K562 (cell line): ENCODE measurements around the gene UVRAG. TPM values are rescaled to one million over a fixed set of nuclear protein-coding genes. Genes with fewer than 3 reads are reported as not detected.

Source experiments
- ATAC-seq: fragments of 200-7000 bp; cut with Tn5 transposase; 3 replicates; pipeline ENCODE4 v1.9.1; 2020; ENCODE audit warnings: moderate library complexity
- BruUV-seq: library from RNA; stranded (reverse); fragments of 400-500 nt; replicated peaks from 2 replicates; lab custom pipeline; 2021; lab: Mats Ljungman, UMichigan
- CTCF ChIA-PET: fragments of 300-600 bp; formaldehyde crosslinking; extraction: SDS; loops from one replicate; lab custom pipeline; 2021; ENCODE audit warnings: low intra/inter-chr PET ratio; lab: Yijun Ruan, JAX
- POLR2A ChIA-PET: fragments of 300-600, 350-650 bp; sonication (Branson Sonifier 250); formaldehyde crosslinking; extraction: SDS; loops from one replicate; lab custom pipeline; 2021; ENCODE audit warnings: antibody characterized with exemption, inconsistent platforms; lab: Yijun Ruan, JAX
- DNase-seq, 4 experiments: peaks; one replicate each; pipeline versions ENCODE4 v3.0.0 to v3.0.0-alpha.2; 2011 to 2018; ENCODE audit warnings: low spot score in 3 of 4, mixed read lengths in 3 of 4; ENCODE audit errors: extremely low read depth in 1 of 4
- FAIRE-seq: peaks from 2 replicates; lab custom pipeline; 2011; peaks lifted over from hg19 to GRCh38; lab: Jason Lieb, UNC
- H2AFZ ChIP-seq: 2 replicates; pipeline ENCODE4 v1.6.0; 2011; ENCODE audit warnings: low read depth, low read length, control low read depth, inconsistent platforms
- H3K27ac ChIP-seq: fragments of 200-600 bp; 3 replicates; pipeline ENCODE4 v1.8.0; 2011; ENCODE audit warnings: low read depth, mild to moderate bottlenecking, control low read depth, inconsistent platforms, low read length, moderate library complexity, mixed read lengths; ENCODE audit errors: extremely low read depth
- H3K27me3 ChIP-seq, 2 experiments: fragments of 300-600 bp in 1 of 2; 2 replicates in 1 of 2; 3 replicates in 1 of 2; pipeline versions ENCODE4 v1.6.0 to v1.8.0; 2011; ENCODE audit warnings: inconsistent platforms in 2 of 2, low read length in 2 of 2, mild to moderate bottlenecking in 1 of 2, mixed read lengths in 1 of 2, moderate library complexity in 1 of 2; ENCODE audit not compliant: control insufficient read depth in 2 of 2, insufficient read depth in 2 of 2
- H3K36me3 ChIP-seq: fragments of 300-600 bp; 3 replicates; pipeline ENCODE4 v1.8.0; 2011; ENCODE audit warnings: mild to moderate bottlenecking, low read length, inconsistent platforms; ENCODE audit not compliant: control insufficient read depth, insufficient read depth
- H3K4me1 ChIP-seq, 2 experiments: fragments of 200-600 bp in 1 of 2; replicated peaks in 1 of 2; 2 replicates in 1 of 2; 3 replicates in 1 of 2; pipeline versions ENCODE4 v1.5.1 to v1.8.0; 2011; ENCODE audit warnings: inconsistent platforms in 2 of 2, low read length in 2 of 2, mild to moderate bottlenecking in 1 of 2, mixed read lengths in 1 of 2, moderate library complexity in 1 of 2; ENCODE audit not compliant: control insufficient read depth in 2 of 2, insufficient read depth in 2 of 2
- H3K4me2 ChIP-seq: 2 replicates; pipeline ENCODE4 v1.6.1; 2011; ENCODE audit warnings: low read length, control low read depth, inconsistent platforms, mixed read lengths; ENCODE audit not compliant: insufficient read depth
- H3K4me3 ChIP-seq: fragments of 200-600 bp; sonication (generic), shearing (Covaris generic); 2 replicates; pipeline ENCODE4 v1.5.1; 2016; ENCODE audit warnings: control low read depth, inconsistent platforms
- H3K79me2 ChIP-seq: fragments of 200-600 bp; 3 replicates; pipeline ENCODE4 v1.8.0; 2011; ENCODE audit warnings: low read length, inconsistent platforms; ENCODE audit not compliant: control insufficient read depth, insufficient read depth
- H3K9ac ChIP-seq, 2 experiments: 2 replicates each; pipeline versions ENCODE4 v1.6.0 to v1.6.1; 2011; ENCODE audit warnings: low read depth in 2 of 2, low read length in 2 of 2, control low read depth in 1 of 2, inconsistent platforms in 1 of 2, mild to moderate bottlenecking in 1 of 2, mixed read lengths in 1 of 2; ENCODE audit not compliant: insufficient read depth in 1 of 2
- H3K9me1 ChIP-seq: one replicate; pipeline ENCODE4 v1.6.0; 2011; ENCODE audit warnings: inconsistent platforms, mild to moderate bottlenecking, low read length, moderate library complexity; ENCODE audit not compliant: control insufficient read depth, insufficient read depth
- H3K9me3 ChIP-seq: replicated peaks from 2 replicates; pipeline ENCODE4 v1.5.1; 2011; ENCODE audit warnings: low read depth, low read length, inconsistent platforms; ENCODE audit not compliant: control insufficient read depth, insufficient read depth
- H4K20me1 ChIP-seq: replicated peaks from 2 replicates; pipeline ENCODE4 v1.6.1; 2011; ENCODE audit warnings: low read length, inconsistent platforms, mixed read lengths; ENCODE audit not compliant: control insufficient read depth, insufficient read depth
- ELF2 ChIP-seq: fragments of 250-450 bp; sonication (Bioruptor Pico); IDR thresholded peaks from 2 replicates; pipeline ENCODE4 v1.5.0; 2021; ENCODE audit warnings: mild to moderate bottlenecking
- IFI16 ChIP-seq: fragments of 250-450 bp; sonication (Bioruptor Pico); IDR thresholded peaks from 2 replicates; pipeline ENCODE4 v2.1.2; 2022; ENCODE audit warnings: mild to moderate bottlenecking, inconsistent platforms
- L3MBTL2 ChIP-seq: fragments of 450-650 bp; IDR thresholded peaks from 2 replicates; pipeline ENCODE4 v1.6.1; 2016; ENCODE audit warnings: mild to moderate bottlenecking, moderate library complexity
- MBD2 ChIP-seq: sonication (generic); IDR thresholded peaks from 2 replicates; pipeline ENCODE4 v1.6.1; 2016; ENCODE audit warnings: low read depth, borderline replicate concordance
- RAD51 ChIP-seq: fragments of 450-650 bp; IDR thresholded peaks from 2 replicates; pipeline ENCODE4 v1.7.1; 2016; ENCODE audit warnings: low read depth, mild to moderate bottlenecking, borderline replicate concordance
- ZNF644 ChIP-seq: fragments of 200-800 bp; sonication (Bioruptor generic); IDR thresholded peaks from 2 replicates; pipeline ENCODE4 v1.6.1; 2016; ENCODE audit warnings: low read depth, missing genetic modification characterization, missing compliant biosample characterization
- ZSCAN32 ChIP-seq: fragments of 450-650 bp; formaldehyde crosslinking; IDR thresholded peaks from 2 replicates; pipeline ENCODE4 v1.4.0; 2020; ENCODE audit warnings: mild to moderate bottlenecking, moderate library complexity
- WGBS: fragments of 100-300 bp; shearing (Covaris generic); methylation state at CpG from one replicate; pipeline ENCODE4 v1.1.6; 2016; ENCODE audit warnings: low coverage, mixed read lengths; ENCODE audit not compliant: insufficient coverage; ENCODE audit errors: missing lambda C conversion rate; 5-methylcytosine and 5-hydroxymethylcytosine counted together
- in situ Hi-C: fragments of 300-500 bp; cut with MboI; formaldehyde crosslinking; loops from 4 replicates; pipeline ENCODE4 v1.15.0; 2018; ENCODE audit warnings: inconsistent platforms, mixed read lengths
- intact Hi-C: fragments of 100-400 bp; cut with micrococcal nuclease; formaldehyde crosslinking; loops from 2 replicates; pipeline ENCODE4 v1.14.2; 2022
- polyA plus RNA-seq, 8 experiments: library from polyadenylated mRNA; depleted of rRNA in 4 of 8; stranded (reverse) in 5 of 8; unstranded in 3 of 8; fragments of >200 nt; fragmentation: Nextera tagmentation in 2 of 8; fragmentation: Illumina TruSeq in 1 of 8; extraction: Ambion mirVana in 2 of 8; extraction: Trizol in 1 of 8; gene quantifications; 2 replicates each; pipeline versions ENCODE4 v1.2.1 to v1.2.3, GENCODE V29; 2011 to 2014; ENCODE audit warnings: inconsistent platforms in 1 of 8, missing spikeins in 1 of 8
- total RNA-seq, 7 experiments: library from RNA; depleted of rRNA in 6 of 7; stranded (reverse); fragments of >200 nt in 6 of 7; fragmentation: Illumina TruSeq in 2 of 7; extraction: Trizol in 2 of 7; gene quantifications; 2 replicates each; pipeline versions ENCODE4 v1.2.1 to v1.2.3, GENCODE V29; 2011 to 2021; ENCODE audit warnings: low replicate concordance in 1 of 7
- TF ChIP-seq, protein P1 (sequence below): sonication (generic); formaldehyde crosslinking; IDR thresholded peaks from 2 replicates; pipeline ENCODE4 v1.8.1; 2022; ENCODE audit warnings: missing genetic modification reagents
- TF ChIP-seq, protein P2 (sequence below), 2 experiments: fragments of 450-650 bp; formaldehyde crosslinking in 1 of 2; IDR thresholded peaks; 2 replicates each; pipeline versions ENCODE4 v1.4.0 to v1.6.1; 2014 to 2020; ENCODE audit warnings: mild to moderate bottlenecking in 2 of 2, borderline replicate concordance in 1 of 2, low read depth in 1 of 2
- TF ChIP-seq, protein P3 (sequence below): fragments of 250-450 bp; sonication (Bioruptor Pico); IDR thresholded peaks from 2 replicates; pipeline ENCODE4 v1.9.0; 2021; ENCODE audit warnings: mild to moderate bottlenecking
- TF ChIP-seq, protein P4 (sequence below): fragments of 450-650 bp; formaldehyde crosslinking; IDR thresholded peaks from 2 replicates; pipeline ENCODE4 v1.4.0; 2020; ENCODE audit warnings: mild to moderate bottlenecking, moderate library complexity

UVRAG gene
- total and polyA plus RNA-seq, 9 of the 15 experiments (the other 6 are each of a cell fraction or from before 2014, with no cell fraction given), result 3.1 to 17.8 (median 12.4) TPM

GRCh38 chr11:75853971-75854370, 39.0 kb downstream of the UVRAG start:
- BruUV-seq, result no TSS peak
- intact Hi-C loops, result no loop called here
- TF ChIP-seq RAD51 (no peak), L3MBTL2 (no peak), MBD2 (no peak), ZNF644 (no peak), ELF2 (CRISPR knock-in tag) (no peak), ZSCAN32 (CRISPR knock-in tag) (no peak), IFI16 (CRISPR knock-in tag) (no peak)
- TF ChIP-seq, protein P1, sequence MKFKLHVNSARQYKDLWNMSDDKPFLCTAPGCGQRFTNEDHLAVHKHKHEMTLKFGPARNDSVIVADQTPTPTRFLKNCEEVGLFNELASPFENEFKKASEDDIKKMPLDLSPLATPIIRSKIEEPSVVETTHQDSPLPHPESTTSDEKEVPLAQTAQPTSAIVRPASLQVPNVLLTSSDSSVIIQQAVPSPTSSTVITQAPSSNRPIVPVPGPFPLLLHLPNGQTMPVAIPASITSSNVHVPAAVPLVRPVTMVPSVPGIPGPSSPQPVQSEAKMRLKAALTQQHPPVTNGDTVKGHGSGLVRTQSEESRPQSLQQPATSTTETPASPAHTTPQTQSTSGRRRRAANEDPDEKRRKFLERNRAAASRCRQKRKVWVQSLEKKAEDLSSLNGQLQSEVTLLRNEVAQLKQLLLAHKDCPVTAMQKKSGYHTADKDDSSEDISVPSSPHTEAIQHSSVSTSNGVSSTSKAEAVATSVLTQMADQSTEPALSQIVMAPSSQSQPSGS (CRISPR knock-in tag), result no peak
- TF ChIP-seq, protein P2, sequence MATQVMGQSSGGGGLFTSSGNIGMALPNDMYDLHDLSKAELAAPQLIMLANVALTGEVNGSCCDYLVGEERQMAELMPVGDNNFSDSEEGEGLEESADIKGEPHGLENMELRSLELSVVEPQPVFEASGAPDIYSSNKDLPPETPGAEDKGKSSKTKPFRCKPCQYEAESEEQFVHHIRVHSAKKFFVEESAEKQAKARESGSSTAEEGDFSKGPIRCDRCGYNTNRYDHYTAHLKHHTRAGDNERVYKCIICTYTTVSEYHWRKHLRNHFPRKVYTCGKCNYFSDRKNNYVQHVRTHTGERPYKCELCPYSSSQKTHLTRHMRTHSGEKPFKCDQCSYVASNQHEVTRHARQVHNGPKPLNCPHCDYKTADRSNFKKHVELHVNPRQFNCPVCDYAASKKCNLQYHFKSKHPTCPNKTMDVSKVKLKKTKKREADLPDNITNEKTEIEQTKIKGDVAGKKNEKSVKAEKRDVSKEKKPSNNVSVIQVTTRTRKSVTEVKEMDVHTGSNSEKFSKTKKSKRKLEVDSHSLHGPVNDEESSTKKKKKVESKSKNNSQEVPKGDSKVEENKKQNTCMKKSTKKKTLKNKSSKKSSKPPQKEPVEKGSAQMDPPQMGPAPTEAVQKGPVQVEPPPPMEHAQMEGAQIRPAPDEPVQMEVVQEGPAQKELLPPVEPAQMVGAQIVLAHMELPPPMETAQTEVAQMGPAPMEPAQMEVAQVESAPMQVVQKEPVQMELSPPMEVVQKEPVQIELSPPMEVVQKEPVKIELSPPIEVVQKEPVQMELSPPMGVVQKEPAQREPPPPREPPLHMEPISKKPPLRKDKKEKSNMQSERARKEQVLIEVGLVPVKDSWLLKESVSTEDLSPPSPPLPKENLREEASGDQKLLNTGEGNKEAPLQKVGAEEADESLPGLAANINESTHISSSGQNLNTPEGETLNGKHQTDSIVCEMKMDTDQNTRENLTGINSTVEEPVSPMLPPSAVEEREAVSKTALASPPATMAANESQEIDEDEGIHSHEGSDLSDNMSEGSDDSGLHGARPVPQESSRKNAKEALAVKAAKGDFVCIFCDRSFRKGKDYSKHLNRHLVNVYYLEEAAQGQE (IDR thresholded peaks at IDR 0.05; ENCODE audit: borderline replicate concordance), result no peak
- TF ChIP-seq, protein P2 (CRISPR knock-in tag; IDR thresholded peaks at IDR 0.05; ENCODE audit: low read depth), result no peak
- TF ChIP-seq, protein P3, sequence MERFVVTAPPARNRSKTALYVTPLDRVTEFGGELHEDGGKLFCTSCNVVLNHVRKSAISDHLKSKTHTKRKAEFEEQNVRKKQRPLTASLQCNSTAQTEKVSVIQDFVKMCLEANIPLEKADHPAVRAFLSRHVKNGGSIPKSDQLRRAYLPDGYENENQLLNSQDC, result no peak
- TF ChIP-seq, protein P4, sequence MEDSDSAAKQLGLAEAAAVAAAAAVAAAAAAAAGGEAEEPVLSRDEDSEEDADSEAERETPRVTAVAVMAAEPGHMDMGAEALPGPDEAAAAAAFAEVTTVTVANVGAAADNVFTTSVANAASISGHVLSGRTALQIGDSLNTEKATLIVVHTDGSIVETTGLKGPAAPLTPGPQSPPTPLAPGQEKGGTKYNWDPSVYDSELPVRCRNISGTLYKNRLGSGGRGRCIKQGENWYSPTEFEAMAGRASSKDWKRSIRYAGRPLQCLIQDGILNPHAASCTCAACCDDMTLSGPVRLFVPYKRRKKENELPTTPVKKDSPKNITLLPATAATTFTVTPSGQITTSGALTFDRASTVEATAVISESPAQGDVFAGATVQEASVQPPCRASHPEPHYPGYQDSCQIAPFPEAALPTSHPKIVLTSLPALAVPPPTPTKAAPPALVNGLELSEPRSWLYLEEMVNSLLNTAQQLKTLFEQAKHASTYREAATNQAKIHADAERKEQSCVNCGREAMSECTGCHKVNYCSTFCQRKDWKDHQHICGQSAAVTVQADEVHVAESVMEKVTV (CRISPR knock-in tag), result no peak

More at GRCh38 chr11:75853971-75854370, 39.0 kb downstream of the UVRAG start:
- CTCF ChIA-PET, result no interaction called here
- Histone ChIP-seq H3K27me3 (no peaks in the 10 kb centered on the region), H3K9me1 (no peaks in the 10 kb centered on the region), H3K4me2 (no peak overlapping the region), H3K36me3 (peaks cover 18% of the 10 kb centered on the region; the same call in 1 of the 3 replicates), H3K4me1 (peaks cover 0 to 17% of the 10 kb centered on the region in 2 experiments; a peak in 3 of 5 replicates), H3K4me3 (no peak overlapping the region), H2AFZ (no peak overlapping the region), H3K79me2 (peaks cover 31% of the 10 kb centered on the region), H3K9ac (no peak overlapping the region), H3K27ac (no peak overlapping the region), H4K20me1 (peaks cover 4% of the 10 kb centered on the region; the same call in 1 of the 2 replicates), H3K9me3 (no peaks in the 10 kb centered on the region)
- no peak for ATAC-seq
- 60% methylated on average over 1 of the region's 1 CpG for WGBS
- POLR2A ChIA-PET, result interaction anchor here (0.6 to 1.2 kb wide), 2 partner anchors 17 to 24 kb away, joined by 3 read pairs; no protein-coding TSS in a partner anchor
- FAIRE-seq, result no peak
- DNase-seq, result no peak
- in situ Hi-C loops, result loop anchor here (25.0 kb wide), 1 partner anchor 417 kb away; the partner anchor contains the start of gene KLHL35
